ENCODE data around the gene TCF7L1.

TCF7L1 gene

GRCh38 chr2:85112906-85113625 is 20.1 kb upstream of the TCF7L1 start:
- no peak overlapping the region for H3K9ac ChIP-seq (ENCODE audit: low read length)
- DNase-seq, result no peak
- no peaks in the 10 kb centered on the region for H3F3A ChIP-seq (ENCODE audit: insufficient read depth, low read length)
- H4K20me1 ChIP-seq (ENCODE audit: insufficient read depth, low read length), result no peaks in the 10 kb centered on the region
- H3K36me3 ChIP-seq (replicated peaks; ENCODE audit: insufficient read depth, low read length), result no peaks in the 10 kb centered on the region
- H3K9me2 ChIP-seq (replicated peaks; ENCODE audit: insufficient read depth, low read length), result no peaks in the 10 kb centered on the region
- no peak overlapping the region for H3K4me2 ChIP-seq (ENCODE audit: low read depth, low read length)
- TF ChIP-seq, protein P1, sequence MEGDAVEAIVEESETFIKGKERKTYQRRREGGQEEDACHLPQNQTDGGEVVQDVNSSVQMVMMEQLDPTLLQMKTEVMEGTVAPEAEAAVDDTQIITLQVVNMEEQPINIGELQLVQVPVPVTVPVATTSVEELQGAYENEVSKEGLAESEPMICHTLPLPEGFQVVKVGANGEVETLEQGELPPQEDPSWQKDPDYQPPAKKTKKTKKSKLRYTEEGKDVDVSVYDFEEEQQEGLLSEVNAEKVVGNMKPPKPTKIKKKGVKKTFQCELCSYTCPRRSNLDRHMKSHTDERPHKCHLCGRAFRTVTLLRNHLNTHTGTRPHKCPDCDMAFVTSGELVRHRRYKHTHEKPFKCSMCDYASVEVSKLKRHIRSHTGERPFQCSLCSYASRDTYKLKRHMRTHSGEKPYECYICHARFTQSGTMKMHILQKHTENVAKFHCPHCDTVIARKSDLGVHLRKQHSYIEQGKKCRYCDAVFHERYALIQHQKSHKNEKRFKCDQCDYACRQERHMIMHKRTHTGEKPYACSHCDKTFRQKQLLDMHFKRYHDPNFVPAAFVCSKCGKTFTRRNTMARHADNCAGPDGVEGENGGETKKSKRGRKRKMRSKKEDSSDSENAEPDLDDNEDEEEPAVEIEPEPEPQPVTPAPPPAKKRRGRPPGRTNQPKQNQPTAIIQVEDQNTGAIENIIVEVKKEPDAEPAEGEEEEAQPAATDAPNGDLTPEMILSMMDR (IDR thresholded peaks at IDR 0.05; ENCODE audit: low read length), result no peak
- no peak for TF ChIP-seq EZH2phosphoT487 (IDR thresholded peaks at IDR 0.05; ENCODE audit: low read length)
- no peak for TF ChIP-seq EZH2 (optimal IDR thresholded peaks at IDR 0.05; ENCODE audit: low read depth, low read length)
- no peak overlapping the region for H3K27ac ChIP-seq (ENCODE audit: low read length)
- H3K27me3 ChIP-seq (replicated peaks; ENCODE audit: insufficient read depth, low read length), result no peaks in the 10 kb centered on the region
- no peaks in the 10 kb centered on the region for H3K4me1 ChIP-seq (ENCODE audit: low read length)
- no peak overlapping the region for H2AFZ ChIP-seq (ENCODE audit: low read length)
- H3K79me2 ChIP-seq (ENCODE audit: low read length), result no peaks in the 10 kb centered on the region
- H3K9me3 ChIP-seq (replicated peaks; ENCODE audit: insufficient read depth, low read length), result no peaks in the 10 kb centered on the region
- H3K4me3 ChIP-seq (ENCODE audit: low read length), result no peak overlapping the region

GRCh38 chr2:85114586-85115330 is 18.4 kb upstream of the TCF7L1 start:
- Histone ChIP-seq H3K36me3 (replicated peaks; ENCODE audit: insufficient read depth, low read length) (no peaks in the 10 kb centered on the region), H3K4me2 (ENCODE audit: low read depth, low read length) (no peak overlapping the region), H3K79me2 (ENCODE audit: low read length) (no peaks in the 10 kb centered on the region), H3F3A (ENCODE audit: insufficient read depth, low read length) (no peaks in the 10 kb centered on the region), H3K4me1 (ENCODE audit: low read length) (no peaks in the 10 kb centered on the region), H3K9ac (ENCODE audit: low read length) (no peak overlapping the region), H2AFZ (ENCODE audit: low read length) (no peak overlapping the region), H3K9me2 (replicated peaks; ENCODE audit: insufficient read depth, low read length) (no peaks in the 10 kb centered on the region), H4K20me1 (ENCODE audit: insufficient read depth, low read length) (no peaks in the 10 kb centered on the region), H3K27ac (ENCODE audit: low read length) (no peak overlapping the region), H3K4me3 (ENCODE audit: low read length) (no peak overlapping the region), H3K9me3 (replicated peaks; ENCODE audit: insufficient read depth, low read length) (no peaks in the 10 kb centered on the region), H3K27me3 (replicated peaks; ENCODE audit: insufficient read depth, low read length) (no peaks in the 10 kb centered on the region)
- TF ChIP-seq, protein P1 (IDR thresholded peaks at IDR 0.05; ENCODE audit: low read length), result no peak
- TF ChIP-seq EZH2 (optimal IDR thresholded peaks at IDR 0.05; ENCODE audit: low read depth, low read length), result no peak
- TF ChIP-seq EZH2phosphoT487 (IDR thresholded peaks at IDR 0.05; ENCODE audit: low read length), result no peak
- no peak for DNase-seq

DNA sequence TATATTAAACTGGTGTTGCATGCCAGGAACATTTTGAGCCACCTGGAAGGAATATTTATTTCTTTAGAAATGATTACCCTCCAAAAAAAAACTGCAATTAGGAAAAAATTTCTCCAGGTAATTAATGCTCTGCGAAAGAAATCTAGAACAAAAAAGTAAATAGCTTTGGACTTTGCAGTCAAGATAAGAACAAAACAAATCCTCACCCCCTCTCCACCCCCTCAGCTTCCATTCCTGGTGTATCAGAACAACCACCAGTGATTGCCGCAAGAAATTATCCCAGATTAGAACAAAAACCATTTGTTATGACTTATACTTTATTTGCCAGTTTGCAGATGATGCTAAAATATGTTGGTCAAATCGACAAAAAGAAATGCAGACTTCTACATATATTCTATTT is 17.0 kb upstream of the TCF7L1 start:
- Histone ChIP-seq H3K9ac (ENCODE audit: low read length) (no peak overlapping the region), H3K9me3 (replicated peaks; ENCODE audit: insufficient read depth, low read length) (no peaks in the 10 kb centered on the region), H4K20me1 (ENCODE audit: insufficient read depth, low read length) (no peaks in the 10 kb centered on the region), H3K27me3 (replicated peaks; ENCODE audit: insufficient read depth, low read length) (no peaks in the 10 kb centered on the region), H3K4me2 (ENCODE audit: low read depth, low read length) (no peak overlapping the region), H3K4me1 (ENCODE audit: low read length) (no peaks in the 10 kb centered on the region), H3K36me3 (replicated peaks; ENCODE audit: insufficient read depth, low read length) (no peaks in the 10 kb centered on the region), H2AFZ (ENCODE audit: low read length) (no peak overlapping the region), H3K4me3 (ENCODE audit: low read length) (no peak overlapping the region), H3K27ac (ENCODE audit: low read length) (no peak overlapping the region), H3F3A (ENCODE audit: insufficient read depth, low read length) (no peaks in the 10 kb centered on the region), H3K79me2 (ENCODE audit: low read length) (no peaks in the 10 kb centered on the region), H3K9me2 (replicated peaks; ENCODE audit: insufficient read depth, low read length) (no peaks in the 10 kb centered on the region)
- TF ChIP-seq, protein P1 (IDR thresholded peaks at IDR 0.05; ENCODE audit: low read length), result no peak
- TF ChIP-seq EZH2 (optimal IDR thresholded peaks at IDR 0.05; ENCODE audit: low read depth, low read length) (no peak), EZH2phosphoT487 (IDR thresholded peaks at IDR 0.05; ENCODE audit: low read length) (no peak)
- DNase-seq, result no peak

All from MM.1S (cell line).